H1 (cell line): ENCODE measurements around the gene TLCD5. TPM values are rescaled to one million over a fixed set of nuclear protein-coding genes. Genes with fewer than 3 reads are reported as not detected.

Source experiments
- ATF2 ChIP-seq: IDR thresholded peaks from 2 replicates; pipeline ENCODE4 v1.6.1; 2012; ENCODE audit warnings: low read length, inconsistent platforms
- BACH1 ChIP-seq: IDR thresholded peaks from 2 replicates; pipeline ENCODE4 v1.6.1; 2012; ENCODE audit warnings: low read length, improper control_type of control experiment
- BCL11A ChIP-seq, 2 experiments: IDR thresholded peaks; one replicate each; pipeline ENCODE4 v1.6.1; 2011; ENCODE audit warnings: low read depth in 2 of 2, low read length in 2 of 2, mild to moderate bottlenecking in 2 of 2
- CHD1 ChIP-seq: IDR thresholded peaks from 2 replicates; pipeline ENCODE4 v1.6.1; 2012; ENCODE audit warnings: low read depth, low read length, improper control_type of control experiment
- CREB1 ChIP-seq: IDR thresholded peaks from 2 replicates; pipeline ENCODE4 v1.6.1; 2012; ENCODE audit warnings: inconsistent platforms
- E2F6 ChIP-seq: IDR thresholded peaks from 2 replicates; pipeline ENCODE4 v1.6.1; 2012; ENCODE audit warnings: inconsistent platforms
- EGR1 ChIP-seq: IDR thresholded peaks from 2 replicates; pipeline ENCODE4 v1.6.1; 2011; ENCODE audit warnings: low read depth, low read length, borderline replicate concordance
- EP300 ChIP-seq, 2 experiments: IDR thresholded peaks; 1 replicate in 1 of 2; 2 replicates in 1 of 2; pipeline ENCODE4 v1.6.1; 2011 to 2012; ENCODE audit warnings: low read depth in 2 of 2, low read length in 2 of 2, mild to moderate bottlenecking in 2 of 2, borderline replicate concordance in 1 of 2, inconsistent platforms in 1 of 2, moderate library complexity in 1 of 2
- EZH2 ChIP-seq: fragments of 200-600 bp; sonication (generic); IDR thresholded peaks from 2 replicates; pipeline ENCODE4 v1.7.1; 2012; ENCODE audit warnings: low read depth, mild to moderate bottlenecking, moderate library complexity, low read length, inconsistent platforms; ENCODE audit not compliant: severe bottlenecking
- HDAC2 ChIP-seq, 2 experiments: fragments of 300-600 bp in 1 of 2; sonication (generic) in 1 of 2; IDR thresholded peaks; 2 replicates each; pipeline ENCODE4 v1.6.1; 2011 to 2012; ENCODE audit warnings: low read depth in 2 of 2, low read length in 2 of 2, mild to moderate bottlenecking in 2 of 2, moderate library complexity in 2 of 2, borderline replicate concordance in 1 of 2, inconsistent platforms in 1 of 2
- KDM1A ChIP-seq: fragments of 200-600, 300-600 bp; sonication (generic); IDR thresholded peaks from 2 replicates; pipeline ENCODE4 v1.7.1; 2016; ENCODE audit warnings: mild to moderate bottlenecking, low read length, borderline replicate concordance
- NANOG ChIP-seq: IDR thresholded peaks from 2 replicates; pipeline ENCODE4 v1.6.1; 2011; ENCODE audit warnings: low read length, low read depth, mild to moderate bottlenecking, inconsistent platforms; ENCODE audit not compliant: insufficient read depth, poor library complexity, severe bottlenecking
- NRF1 ChIP-seq: IDR thresholded peaks from 2 replicates; pipeline ENCODE4 v1.6.1; 2011; ENCODE audit warnings: mild to moderate bottlenecking, low read depth, low read length, improper control_type of control experiment
- PHF8 ChIP-seq: fragments of 200-600 bp; sonication (generic); conservative IDR thresholded peaks from 2 replicates; pipeline ENCODE4 v1.7.1; 2012; ENCODE audit warnings: low read depth, mild to moderate bottlenecking, inconsistent platforms, low read length, moderate library complexity
- POLR2A ChIP-seq, 2 experiments: IDR thresholded peaks; 1 replicate in 1 of 2; 2 replicates in 1 of 2; pipeline ENCODE4 v1.6.1; 2011; ENCODE audit warnings: low read depth in 2 of 2, low read length in 2 of 2, mild to moderate bottlenecking in 2 of 2; ENCODE audit errors: control extremely low read depth in 1 of 2
- RBBP5 ChIP-seq: IDR thresholded peaks from 2 replicates; pipeline ENCODE4 v1.7.1; 2012; ENCODE audit warnings: low read depth, mild to moderate bottlenecking, inconsistent platforms, low read length, moderate library complexity, borderline replicate concordance
- RFX5 ChIP-seq: IDR thresholded peaks from 2 replicates; pipeline ENCODE4 v1.6.1; 2011; ENCODE audit warnings: low read depth, low read length, improper control_type of control experiment, borderline replicate concordance
- SIRT6 ChIP-seq: IDR thresholded peaks from one replicate; pipeline ENCODE4 v1.7.1; 2012; ENCODE audit warnings: low read length, inconsistent platforms
- SIX5 ChIP-seq: IDR thresholded peaks from 2 replicates; pipeline ENCODE4 v1.6.1; 2011; ENCODE audit warnings: mild to moderate bottlenecking, low read depth, low read length
- SP2 ChIP-seq: IDR thresholded peaks from 2 replicates; pipeline ENCODE4 v1.6.1; 2012; ENCODE audit warnings: mild to moderate bottlenecking, low read length, inconsistent platforms
- SP4 ChIP-seq: IDR thresholded peaks from 2 replicates; pipeline ENCODE4 v1.6.1; 2012; ENCODE audit warnings: low read length, inconsistent platforms
- TAF1 ChIP-seq: IDR thresholded peaks from 2 replicates; pipeline ENCODE4 v1.6.1; 2011; ENCODE audit warnings: mild to moderate bottlenecking, low read depth, low read length
- TBP ChIP-seq: IDR thresholded peaks from 2 replicates; pipeline ENCODE4 v1.6.1; 2011; ENCODE audit warnings: low read depth, low read length, improper control_type of control experiment
- polyA plus RNA-seq, 7 experiments: library from polyadenylated mRNA; depleted of rRNA in 3 of 7; stranded (reverse) in 5 of 7; unstranded in 2 of 7; fragments of >200 nt in 5 of 7; fragments of 200-250 nt in 2 of 7; gene quantifications; 1 replicate in 5 of 7; 2 replicates in 1 of 7; 4 replicates in 1 of 7; pipeline versions ENCODE4 v1.2.1 to v1.2.3, GENCODE V29; 2011 to 2013; ENCODE audit warnings: missing spikeins in 2 of 7, mixed read lengths in 2 of 7
- total RNA-seq: library from RNA; stranded (reverse); fragmentation: NEBNext Ultra II Directional; extraction: Animal tissue kit (Norgen Biotek cat#: 25700); gene quantifications from 2 replicates; pipeline ENCODE4 v1.2.1, GENCODE V29; 2021

The TLCD5 gene
- total and polyA plus RNA-seq, 2 of the 8 experiments (the other 6 are each of a cell fraction or from before 2014, with no cell fraction given): 9.5 to 10.1 TPM

GRCh38 chr11:120335908-120336640, 11.0 kb downstream of the TLCD5 start, which contains the start of gene ARHGEF12 (continued):
- TF ChIP-seq CREB1 (peak; percentile 55; the same call in 1 of the 2 replicates), NANOG (no peak), TBP (peak; percentile 64), SIX5 (no peak), RFX5 (no peak), RBBP5 (peak; percentile 72), SP4 (no peak; the same call in 1 of the 2 replicates), EGR1 (peak; percentile 84), NRF1 (no peak), PHF8 (peak; percentile 70; the same call in 1 of the 2 replicates), POLR2A (IDR thresholded peaks at IDR 0.05; ENCODE audit: control extremely low read depth in 1 of 2, low read depth in 2 of 2, low read length in 2 of 2) (peak in 1 of 2 experiments; percentile 17; a peak in 1 of 3 replicates), BCL11A (IDR thresholded peaks at IDR 0.05; ENCODE audit: low read depth in 2 of 2, low read length in 2 of 2) (peak in 1 of 2 experiments; percentile 27), E2F6 (no peak), BACH1 (no peak), SP2 (no peak), TAF1 (peak; percentile 65), EP300 (IDR thresholded peaks at IDR 0.05; ENCODE audit: borderline replicate concordance in 1 of 2, low read depth in 2 of 2, low read length in 2 of 2) (peak in 1 of 2 experiments; percentile 72; a peak in 1 of 3 replicates), ATF2 (no peak), EZH2 (no peak), KDM1A (no peak), SIRT6 (no peak), HDAC2 (IDR thresholded peaks at IDR 0.05; ENCODE audit: borderline replicate concordance in 1 of 2, low read depth in 2 of 2, low read length in 2 of 2) (no peak), CHD1 (no peak)
